Amniotic epithelial cell (primary cell): ENCODE measurements around the gene KIAA0513.
A peak's percentile ranks its signal among the peaks of the same experiment; 100 is the strongest.

Experiments
- DNase-seq: peaks from one replicate; pipeline ENCODE4 v3.0.0-alpha.2; 2010; ENCODE audit warnings: low read depth

KIAA0513 gene

GRCh38 chr16:85136213-85136701 lies 108.7 kb downstream of the KIAA0513 start:
- DNase-seq: peak; percentile 67

- peak; percentile 51 for DNase-seq
These were observed 109.2 kb downstream of the KIAA0513 start for GRCh38 chr16:85136702-85137322.

GRCh38 chr16:85137323-85138072 lies 109.9 kb downstream of the KIAA0513 start:
- DNase-seq: peak; percentile 94

- no peak for DNase-seq
These were observed 110.7 kb downstream of the KIAA0513 start for GRCh38 chr16:85138073-85138824.

- no peak for DNase-seq
These were observed 111.4 kb downstream of the KIAA0513 start for GRCh38 chr16:85138825-85139627.

GRCh38 chr16:85139881-85140339 lies 112.3 kb downstream of the KIAA0513 start:
- no peak for DNase-seq

- DNase-seq: no peak
These were observed 112.9 kb downstream of the KIAA0513 start for GRCh38 chr16:85140455-85141012.

GRCh38 chr16:85141491-85142128 lies 114.0 kb downstream of the KIAA0513 start:
- DNase-seq: no peak

GRCh38 chr16:85142129-85142513 lies 114.5 kb downstream of the KIAA0513 start:
- no peak for DNase-seq

GRCh38 chr16:85142771-85143211 lies 115.2 kb downstream of the KIAA0513 start:
- no peak for DNase-seq
